Measurements from ENCODE around the gene LTK.
A peak's percentile ranks its signal among the peaks of the same experiment; 100 is the strongest.

LTK gene

GRCh38 chr15:41498657-41499056 lies 15.0 kb downstream of the LTK start:
- no peak for DNase-seq (ENCODE audit: low read depth, low spot score)

- no peak for DNase-seq (ENCODE audit: low read depth, low spot score)
Measured at GRCh38 chr15:41495736-41496599, 17.7 kb downstream of the LTK start.

- no peak for DNase-seq (ENCODE audit: low read depth, low spot score)
Measured at GRCh38 chr15:41494922-41495735, 18.5 kb downstream of the LTK start.

GRCh38 chr15:41494190-41494921 lies 19.3 kb downstream of the LTK start:
- no peak for DNase-seq (ENCODE audit: low read depth, low spot score)

- DNase-seq (ENCODE audit: low read depth, low spot score) = no peak
Measured at GRCh38 chr15:41493902-41494189, 19.8 kb downstream of the LTK start.

- DNase-seq (ENCODE audit: low read depth, low spot score) = no peak
Measured at GRCh38 chr15:41493205-41493901, 20.3 kb downstream of the LTK start, which contains the start of gene ITPKA. ITPKA (plus strand) TSS chr15:41493874; CDS start chr15:41493928, 54 bp downstream.

- DNase-seq (ENCODE audit: low read depth, low spot score) = no peak
Measured at GRCh38 chr15:41492597-41493204, 20.9 kb downstream of the LTK start.

GRCh38 chr15:41491889-41492288 lies 21.7 kb downstream of the LTK start:
- no peak for DNase-seq (ENCODE audit: low read depth, low spot score)

- peak; percentile 44 for DNase-seq (ENCODE audit: low read depth, low spot score)
Measured at GRCh38 chr15:41490355-41490754, 23.3 kb downstream of the LTK start.

GRCh38 chr15:41489641-41490040 lies 24.0 kb downstream of the LTK start:
- DNase-seq (ENCODE audit: low read depth, low spot score) = no peak

- DNase-seq (ENCODE audit: low read depth, low spot score) = no peak
Measured at GRCh38 chr15:41487802-41488201, 25.8 kb downstream of the LTK start.

GRCh38 chr15:41487381-41487780 lies 26.2 kb downstream of the LTK start:
- no peak for DNase-seq (ENCODE audit: low read depth, low spot score)

- no peak for DNase-seq (ENCODE audit: low read depth, low spot score)
Measured at GRCh38 chr15:41486286-41486685, 27.3 kb downstream of the LTK start.

GRCh38 chr15:41484937-41485625 lies 28.5 kb downstream of the LTK start:
- no peak for DNase-seq (ENCODE audit: low read depth, low spot score)

GRCh38 chr15:41483519-41483918 lies 30.1 kb downstream of the LTK start:
- no peak for DNase-seq (ENCODE audit: low read depth, low spot score)

- DNase-seq (ENCODE audit: low read depth, low spot score) = no peak
Measured at GRCh38 chr15:41483115-41483514, 30.5 kb downstream of the LTK start.

- DNase-seq (ENCODE audit: low read depth, low spot score) = no peak
Measured at GRCh38 chr15:41482110-41482877, 31.3 kb downstream of the LTK start.

- no peak for DNase-seq (ENCODE audit: low read depth, low spot score)
Measured at GRCh38 chr15:41480396-41481140, 33.1 kb downstream of the LTK start.

- DNase-seq (ENCODE audit: low read depth, low spot score) = no peak
Measured at GRCh38 chr15:41476416-41477048, 37.1 kb downstream of the LTK start.
